CD4-positive, alpha-beta T cell (primary cell): ENCODE data around the gene TCF12. TPM values are rescaled to one million over a fixed set of nuclear protein-coding genes. Genes with fewer than 3 reads are reported as not detected.

Source experiments
- ATAC-seq: fragments of 200-7000 bp; cut with Tn5 transposase; one replicate; pipeline ENCODE4 v1.10.0; 2022; ENCODE audit warnings: mild to moderate bottlenecking; ENCODE audit not compliant: poor library complexity
- CTCF ChIA-PET: fragments of 350-600 bp; sonication (Branson Sonifier 250); formaldehyde crosslinking; loops from one replicate; lab custom pipeline; 2021; ENCODE audit warnings: antibody characterized with exemption, inconsistent platforms; lab: Charles Lee
- POLR2A ChIA-PET: fragments of 350-600 bp; sonication (Branson Sonifier 250); formaldehyde crosslinking; loops from one replicate; lab custom pipeline; 2021; ENCODE audit warnings: antibody characterized with exemption, inconsistent platforms; lab: Charles Lee
- DNase-seq, 14 experiments: peaks; one replicate each; pipeline ENCODE4 v3.0.0-alpha.2; 2013 to 2020; ENCODE audit warnings: mixed read lengths in 2 of 14
- H3K27ac ChIP-seq, 2 donors: one replicate each; pipeline versions ENCODE4 v1.5.1 to v1.7.0; 2013; ENCODE audit warnings: low read length in 2 of 2, low read depth in 1 of 2, mild to moderate bottlenecking in 1 of 2
- H3K27me3 ChIP-seq, 2 experiments: 1 replicate in 1 of 2; 2 replicates in 1 of 2; pipeline versions ENCODE4 v1.6.1 to v1.7.0; 2013; ENCODE audit warnings: low read length in 2 of 2, control low read depth in 1 of 2, mild to moderate bottlenecking in 1 of 2, moderate library complexity in 1 of 2; ENCODE audit not compliant: insufficient read depth in 2 of 2, control insufficient read depth in 1 of 2
- H3K36me3 ChIP-seq: one replicate; pipeline ENCODE4 v1.6.1; 2013; ENCODE audit warnings: low read length, control low read depth; ENCODE audit not compliant: insufficient read depth
- H3K4me1 ChIP-seq: one replicate; pipeline ENCODE4 v1.6.1; 2013; ENCODE audit warnings: low read length, control low read depth; ENCODE audit not compliant: insufficient read depth
- H3K4me3 ChIP-seq: one replicate; pipeline ENCODE4 v1.5.1; 2013; ENCODE audit warnings: mild to moderate bottlenecking, low read length, moderate library complexity
- H3K9me3 ChIP-seq, 2 experiments: 1 replicate in 1 of 2; 2 replicates in 1 of 2; pipeline versions ENCODE4 v1.6.1 to v1.7.0; 2013; ENCODE audit warnings: low read length in 2 of 2, mild to moderate bottlenecking in 2 of 2, control low read depth in 1 of 2, moderate library complexity in 1 of 2; ENCODE audit not compliant: control insufficient read depth in 1 of 2, insufficient read depth in 1 of 2
- H3K27ac Mint-ChIP-seq: one replicate; pipeline ENCODE4 v1.8.0; 2020; ENCODE audit warnings: mixed read lengths
- H3K27me3 Mint-ChIP-seq: one replicate; pipeline ENCODE4 v1.8.0; 2021; ENCODE audit warnings: mixed read lengths
- H3K36me3 Mint-ChIP-seq: one replicate; pipeline ENCODE4 v1.8.0; 2021; ENCODE audit warnings: low read depth, mixed read lengths
- H3K4me1 Mint-ChIP-seq: one replicate; pipeline ENCODE4 v1.8.0; 2021; ENCODE audit warnings: low read depth, mixed read lengths
- H3K4me3 Mint-ChIP-seq: one replicate; pipeline ENCODE4 v1.8.0; 2020; ENCODE audit warnings: mild to moderate bottlenecking, mixed read lengths
- H3K9me3 Mint-ChIP-seq: one replicate; pipeline ENCODE4 v1.8.0; 2020; ENCODE audit warnings: mixed read lengths
- intact Hi-C, 2 experiments: fragments of 100-400 bp; cut with DNase I in 1 of 2; cut with micrococcal nuclease in 1 of 2; formaldehyde crosslinking; loops; one replicate each; pipeline versions ENCODE4 v1.15.1 to v1.9.0; 2023 to 2025; cut with DNase I, micrococcal nuclease
- total RNA-seq, 174 experiments: library from RNA in 2 of 174; stranded (reverse) in 2 of 174; gene quantifications; one replicate each; pipeline ENCODE4 v1.2.3 and lab custom pipeline; 2021 to 2026
- TF ChIP-seq, protein P1 (sequence below): fragments of 200-600 bp; IDR thresholded peaks from one replicate; pipeline ENCODE4 v1.8.0; 2022; ENCODE audit warnings: antibody characterized with exemption, mild to moderate bottlenecking

The TCF12 gene
- total RNA-seq, 2 experiments from 2014 or later, result 54.0 TPM

DNA sequence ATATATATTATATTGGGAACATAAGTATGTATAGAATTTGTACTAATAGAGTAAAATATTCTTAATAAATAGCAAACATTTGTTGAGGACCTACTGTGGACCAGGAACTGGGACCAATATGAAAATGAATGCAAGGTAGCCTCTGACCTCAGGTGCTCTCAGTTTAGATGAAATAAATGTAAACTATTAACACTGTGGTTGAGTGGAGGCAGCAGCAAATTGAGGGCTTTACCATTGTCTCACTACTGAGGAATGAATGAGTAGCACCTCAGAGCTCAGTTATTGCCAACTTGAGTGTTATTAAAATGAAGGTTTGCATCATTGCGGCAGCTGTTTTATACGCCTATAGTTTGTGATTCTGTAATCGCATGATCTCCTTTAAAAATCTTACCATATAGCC is 366.9 kb downstream of the TCF12 start:
- CTCF ChIA-PET, result no interaction called here

DNA sequence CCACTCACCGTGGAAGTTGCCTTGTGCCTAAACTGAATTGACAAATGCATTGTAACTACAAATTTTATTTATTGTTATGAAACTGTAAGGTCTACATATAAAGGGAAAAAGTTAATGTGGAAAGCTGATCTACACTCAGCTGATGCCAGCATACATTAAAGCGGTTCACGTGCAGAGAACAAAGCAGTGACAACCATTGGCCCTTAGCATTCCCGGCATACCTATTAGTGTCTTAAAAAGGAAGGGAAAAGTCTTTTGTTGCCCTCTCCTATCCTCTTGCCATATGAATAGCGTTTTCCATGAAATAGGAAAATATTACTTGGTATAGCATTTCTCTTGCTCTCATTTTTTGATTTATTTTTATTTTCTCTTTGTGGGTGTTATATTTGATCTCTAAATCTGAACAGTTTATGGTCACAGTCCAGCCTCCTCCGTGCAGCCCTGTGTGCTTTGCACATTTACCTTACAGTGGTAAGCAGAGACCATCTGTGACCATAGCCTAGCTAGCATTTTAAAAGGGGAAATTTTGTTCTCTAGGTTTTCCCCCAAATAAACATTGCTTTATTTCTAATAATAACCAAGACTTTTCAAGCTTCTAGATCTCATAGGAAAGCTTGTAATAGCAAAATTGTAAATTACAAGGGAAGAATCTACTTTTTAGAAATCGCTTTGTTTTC is 368.1 kb downstream of the TCF12 start:
- Mint-ChIP-seq H3K4me1 (peaks cover 11% of the 10 kb centered on the region), H3K4me3 (no peak overlapping the region), H3K27ac (no peak overlapping the region), H3K9me3 (peaks cover 6% of the 10 kb centered on the region), H3K36me3 (peaks cover 93% of the 10 kb centered on the region), H3K27me3 (no peaks in the 10 kb centered on the region)
- intact Hi-C loops, result no loop called here
- peaks cover 48% of the 10 kb centered on the region for H3K36me3 ChIP-seq
- TF ChIP-seq, protein P1, sequence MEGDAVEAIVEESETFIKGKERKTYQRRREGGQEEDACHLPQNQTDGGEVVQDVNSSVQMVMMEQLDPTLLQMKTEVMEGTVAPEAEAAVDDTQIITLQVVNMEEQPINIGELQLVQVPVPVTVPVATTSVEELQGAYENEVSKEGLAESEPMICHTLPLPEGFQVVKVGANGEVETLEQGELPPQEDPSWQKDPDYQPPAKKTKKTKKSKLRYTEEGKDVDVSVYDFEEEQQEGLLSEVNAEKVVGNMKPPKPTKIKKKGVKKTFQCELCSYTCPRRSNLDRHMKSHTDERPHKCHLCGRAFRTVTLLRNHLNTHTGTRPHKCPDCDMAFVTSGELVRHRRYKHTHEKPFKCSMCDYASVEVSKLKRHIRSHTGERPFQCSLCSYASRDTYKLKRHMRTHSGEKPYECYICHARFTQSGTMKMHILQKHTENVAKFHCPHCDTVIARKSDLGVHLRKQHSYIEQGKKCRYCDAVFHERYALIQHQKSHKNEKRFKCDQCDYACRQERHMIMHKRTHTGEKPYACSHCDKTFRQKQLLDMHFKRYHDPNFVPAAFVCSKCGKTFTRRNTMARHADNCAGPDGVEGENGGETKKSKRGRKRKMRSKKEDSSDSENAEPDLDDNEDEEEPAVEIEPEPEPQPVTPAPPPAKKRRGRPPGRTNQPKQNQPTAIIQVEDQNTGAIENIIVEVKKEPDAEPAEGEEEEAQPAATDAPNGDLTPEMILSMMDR, result no peak
- ChIA-PET CTCF (no interaction called here), POLR2A (interaction anchor here (0.7 kb wide), 1 partner anchor 16 kb away, joined by 3 read pairs; no protein-coding TSS in a partner anchor)
- no peak overlapping the region for H3K4me3 ChIP-seq
- no peaks in the 10 kb centered on the region for H3K4me1 ChIP-seq
- no peak for ATAC-seq
- DNase-seq, result no peak
- peaks cover 0 to 3% of the 10 kb centered on the region in 2 experiments for H3K9me3 ChIP-seq
- no peaks in the 10 kb centered on the region for H3K27me3 ChIP-seq
- H3K27ac ChIP-seq, result no peak overlapping the region

More for the DNA sequence above, 366.9 kb downstream of the TCF12 start:
- Histone ChIP-seq H3K4me1 (no peaks in the 10 kb centered on the region), H3K4me3 (no peak overlapping the region), H3K27me3 (no peaks in the 10 kb centered on the region), H3K36me3 (peaks cover 42% of the 10 kb centered on the region), H3K9me3 (peaks cover 0 to 3% of the 10 kb centered on the region in 2 experiments), H3K27ac (no peak overlapping the region)
- Mint-ChIP-seq H3K9me3 (peaks cover 2% of the 10 kb centered on the region), H3K27ac (no peak overlapping the region), H3K4me3 (no peak overlapping the region), H3K36me3 (peaks cover 94% of the 10 kb centered on the region), H3K27me3 (no peaks in the 10 kb centered on the region), H3K4me1 (peaks cover 11% of the 10 kb centered on the region)
- intact Hi-C loops, result no loop called here
- TF ChIP-seq, protein P1, result no peak
- ATAC-seq (no peak), DNase-seq (no peak)
- POLR2A ChIA-PET, result no interaction called here

DNA sequence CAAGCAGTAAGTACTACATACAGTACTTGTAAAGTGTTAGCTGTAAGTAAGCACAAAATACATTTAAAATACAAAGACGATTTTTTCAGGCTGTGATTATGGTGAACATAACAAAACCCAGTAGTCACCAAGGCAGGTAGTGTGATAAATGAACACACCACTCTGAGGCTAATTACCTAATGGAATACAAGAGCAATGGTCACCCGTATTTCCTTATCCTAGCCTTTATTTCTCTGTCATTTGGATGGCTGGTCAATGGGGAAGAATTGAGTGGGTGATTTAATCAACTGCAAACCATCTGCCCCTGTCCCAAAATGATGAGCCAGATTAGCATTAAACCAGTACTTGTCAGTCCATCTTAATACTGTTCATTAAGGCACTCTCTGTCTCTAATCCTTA is 368.7 kb downstream of the TCF12 start:
- CTCF ChIA-PET, result no interaction called here

More for the DNA sequence above, 368.7 kb downstream of the TCF12 start:
- no peak for ATAC-seq
- Mint-ChIP-seq H3K4me3 (no peak overlapping the region), H3K4me1 (peaks cover 11% of the 10 kb centered on the region), H3K27ac (no peak overlapping the region), H3K36me3 (peaks cover 94% of the 10 kb centered on the region), H3K9me3 (peaks cover 11% of the 10 kb centered on the region), H3K27me3 (no peaks in the 10 kb centered on the region)
- no peak overlapping the region for H3K4me3 ChIP-seq
- POLR2A ChIA-PET, result no interaction called here
- intact Hi-C loops, result no loop called here
- no peak overlapping the region for H3K27ac ChIP-seq
- no peaks in the 10 kb centered on the region for H3K4me1 ChIP-seq
- DNase-seq, result no peak
- peaks cover 46% of the 10 kb centered on the region for H3K36me3 ChIP-seq
- H3K27me3 ChIP-seq, result no peaks in the 10 kb centered on the region
- TF ChIP-seq, protein P1, result no peak
- H3K9me3 ChIP-seq, result peaks cover 0 to 3% of the 10 kb centered on the region in 2 experiments
